Endodermal cell (in vitro differentiated cells): ENCODE data around the gene DICER1. TPM values are rescaled to one million over a fixed set of nuclear protein-coding genes. Genes with fewer than 3 reads are reported as not detected.
A peak's percentile ranks its signal among the peaks of the same experiment; 100 is the strongest.

Source experiments
- DNase-seq: peaks from one replicate; pipeline ENCODE4 v3.0.0-alpha.2; 2017
- H3K27ac ChIP-seq: 2 replicates; pipeline ENCODE4 v1.5.1; 2013; ENCODE audit warnings: mild to moderate bottlenecking, low read depth, low read length, moderate library complexity
- H3K27me3 ChIP-seq: 2 replicates; pipeline ENCODE4 v1.6.1; 2013; ENCODE audit warnings: mild to moderate bottlenecking, low read length, moderate library complexity; ENCODE audit not compliant: insufficient read depth, control insufficient read depth, poor library complexity, severe bottlenecking
- H3K36me3 ChIP-seq: 2 replicates; pipeline ENCODE4 v1.7.0; 2013; ENCODE audit warnings: mild to moderate bottlenecking, low read length, moderate library complexity; ENCODE audit not compliant: control insufficient read depth, insufficient read depth
- H3K4me1 ChIP-seq: one replicate; pipeline ENCODE4 v1.7.0; 2013; ENCODE audit warnings: low read length; ENCODE audit not compliant: control insufficient read depth, insufficient read depth
- H3K4me3 ChIP-seq: 2 replicates; pipeline ENCODE4 v1.5.1; 2013; ENCODE audit warnings: mild to moderate bottlenecking, low read length, moderate library complexity
- H3K9ac ChIP-seq: 2 replicates; pipeline ENCODE4 v1.6.1; 2013; ENCODE audit warnings: mild to moderate bottlenecking, low read length, moderate library complexity; ENCODE audit not compliant: poor library complexity, severe bottlenecking; ENCODE audit errors: extremely low read depth
- H3K9me3 ChIP-seq: 2 replicates; pipeline ENCODE4 v1.6.1; 2013; ENCODE audit warnings: mild to moderate bottlenecking, low read length, moderate library complexity; ENCODE audit not compliant: control insufficient read depth
- H3K27ac Mint-ChIP-seq: 2 replicates; pipeline ENCODE4 v1.8.0; 2020; ENCODE audit warnings: mixed read lengths
- H3K27me3 Mint-ChIP-seq: 2 replicates; pipeline ENCODE4 v1.8.0; 2021; ENCODE audit warnings: mild to moderate bottlenecking, mixed read lengths; ENCODE audit not compliant: insufficient read depth
- H3K36me3 Mint-ChIP-seq: 2 replicates; pipeline ENCODE4 v1.8.0; 2020; ENCODE audit warnings: low read depth, mixed read lengths
- H3K4me1 Mint-ChIP-seq: 2 replicates; pipeline ENCODE4 v1.8.0; 2020; ENCODE audit warnings: mixed read lengths
- H3K4me3 Mint-ChIP-seq: 2 replicates; pipeline ENCODE4 v1.8.0; 2020; ENCODE audit warnings: mild to moderate bottlenecking, moderate library complexity, mixed read lengths
- H3K9me3 Mint-ChIP-seq: 2 replicates; pipeline ENCODE4 v1.8.0; 2020; ENCODE audit warnings: mild to moderate bottlenecking, mixed read lengths
- WGBS, 2 experiments: methylation state at CpG; one replicate each; pipeline versions ENCODE4 v1.1.5 to v1.1.7; 2013; ENCODE audit warnings: missing lambda C conversion rate in 2 of 2, mixed read lengths in 1 of 2; ENCODE audit not compliant: insufficient coverage in 1 of 2, insufficient read length in 1 of 2; 5-methylcytosine and 5-hydroxymethylcytosine counted together
- total RNA-seq, 2 donors: library from RNA; stranded (reverse); fragmentation: NEBNext Ultra II Directional in 1 of 2; extraction: Animal tissue kit (Norgen Biotek cat#: 25700) in 1 of 2; gene quantifications; 2 replicates in 1 of 2; 3 replicates in 1 of 2; pipeline ENCODE4 v1.2.1, GENCODE V29; 2021
- TF ChIP-seq, protein P1 (sequence below): fragments of 200-600 bp; sonication (generic); conservative IDR thresholded peaks from 2 replicates; pipeline ENCODE4 v1.5.0; 2021; ENCODE audit warnings: antibody characterized with exemption, mild to moderate bottlenecking

The DICER1 gene
- total RNA-seq, 2 donors from 2014 or later: 66.1 to 69.2 TPM

DNA sequence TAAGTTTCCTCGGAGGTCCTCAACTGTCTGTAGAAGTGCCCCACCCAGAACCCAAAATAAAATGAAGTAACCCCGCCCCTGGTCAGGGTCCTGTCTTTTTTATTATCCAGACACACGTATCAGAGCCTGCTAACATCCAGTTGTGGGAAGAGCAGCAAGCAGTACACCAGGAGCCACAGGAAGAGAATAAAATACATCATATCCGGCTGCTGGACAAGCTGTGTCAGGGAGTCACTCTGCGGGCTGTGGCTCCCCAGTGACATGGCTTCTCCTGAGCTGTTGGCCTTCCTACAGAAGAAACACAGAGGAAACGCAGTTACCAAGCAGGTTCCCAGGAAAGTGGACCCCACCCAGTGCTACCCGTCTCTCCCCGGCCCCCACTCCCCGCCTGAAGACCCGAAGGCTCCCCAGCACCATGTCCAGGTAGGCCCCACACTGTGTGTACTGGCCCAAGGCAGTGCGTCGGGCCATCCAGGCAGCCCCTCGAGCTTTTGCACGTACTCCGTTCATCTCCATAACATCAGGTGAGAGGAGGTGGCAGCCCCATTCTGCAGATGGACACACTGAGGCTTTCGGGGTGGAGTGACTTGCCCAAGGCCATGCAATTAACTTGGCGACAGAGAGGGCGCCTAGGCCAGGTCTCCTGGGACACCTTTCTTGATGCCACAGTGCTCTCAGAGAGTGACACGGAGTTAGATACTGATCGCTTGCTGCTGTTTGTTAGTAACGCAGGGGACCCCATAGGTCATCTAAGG, 34.3 kb upstream of the DICER1 start:
- peaks cover 8% of the 10 kb centered on the region for H3K4me1 Mint-ChIP-seq
- H3K4me1 ChIP-seq: no peaks in the 10 kb centered on the region
- H3K9ac ChIP-seq: no peak overlapping the region
- peaks cover 2% of the 10 kb centered on the region for H3K27me3 Mint-ChIP-seq
- no peak overlapping the region for H3K27ac ChIP-seq
- no peaks in the 10 kb centered on the region for H3K36me3 Mint-ChIP-seq
- no peak overlapping the region for H3K4me3 Mint-ChIP-seq
- peaks cover 13% of the 10 kb centered on the region for H3K9me3 Mint-ChIP-seq
- H3K27me3 ChIP-seq: no peaks in the 10 kb centered on the region
- no peak overlapping the region for H3K27ac Mint-ChIP-seq
- WGBS, 2 experiments: 94 to 96% methylated on average over 18 to 21 of the region's 21 CpGs
- H3K4me3 ChIP-seq: no peak overlapping the region
- no peaks in the 10 kb centered on the region for H3K36me3 ChIP-seq
- TF ChIP-seq, protein P1, sequence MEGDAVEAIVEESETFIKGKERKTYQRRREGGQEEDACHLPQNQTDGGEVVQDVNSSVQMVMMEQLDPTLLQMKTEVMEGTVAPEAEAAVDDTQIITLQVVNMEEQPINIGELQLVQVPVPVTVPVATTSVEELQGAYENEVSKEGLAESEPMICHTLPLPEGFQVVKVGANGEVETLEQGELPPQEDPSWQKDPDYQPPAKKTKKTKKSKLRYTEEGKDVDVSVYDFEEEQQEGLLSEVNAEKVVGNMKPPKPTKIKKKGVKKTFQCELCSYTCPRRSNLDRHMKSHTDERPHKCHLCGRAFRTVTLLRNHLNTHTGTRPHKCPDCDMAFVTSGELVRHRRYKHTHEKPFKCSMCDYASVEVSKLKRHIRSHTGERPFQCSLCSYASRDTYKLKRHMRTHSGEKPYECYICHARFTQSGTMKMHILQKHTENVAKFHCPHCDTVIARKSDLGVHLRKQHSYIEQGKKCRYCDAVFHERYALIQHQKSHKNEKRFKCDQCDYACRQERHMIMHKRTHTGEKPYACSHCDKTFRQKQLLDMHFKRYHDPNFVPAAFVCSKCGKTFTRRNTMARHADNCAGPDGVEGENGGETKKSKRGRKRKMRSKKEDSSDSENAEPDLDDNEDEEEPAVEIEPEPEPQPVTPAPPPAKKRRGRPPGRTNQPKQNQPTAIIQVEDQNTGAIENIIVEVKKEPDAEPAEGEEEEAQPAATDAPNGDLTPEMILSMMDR: no peak
- peaks cover 8% of the 10 kb centered on the region for H3K9me3 ChIP-seq
- DNase-seq: peak; percentile 10

DNA sequence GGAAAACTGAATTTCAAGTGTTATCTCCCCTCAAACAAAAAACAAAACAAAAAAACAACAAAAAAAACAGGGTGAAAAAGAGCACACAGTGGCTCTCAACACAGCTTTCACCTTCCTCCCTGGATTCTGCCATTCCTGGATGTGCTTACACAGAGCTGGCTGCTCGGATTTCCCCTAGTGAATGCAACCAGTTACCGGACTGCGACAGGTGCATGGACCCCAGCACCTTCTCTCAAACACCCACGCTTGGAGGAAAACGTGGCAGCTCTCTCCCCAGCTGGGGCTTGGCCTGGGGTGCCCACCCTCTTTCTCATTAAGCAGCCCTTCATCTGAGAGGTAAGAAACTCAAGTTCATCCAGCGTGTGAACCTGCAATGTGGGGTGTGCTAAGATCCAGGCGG, 33.5 kb upstream of the DICER1 start:
- no peak overlapping the region for H3K4me3 ChIP-seq
- WGBS, 2 experiments: 95 to 96% methylated on average over 3 to 7 of the region's 7 CpGs
- H3K27me3 Mint-ChIP-seq: peaks cover 2% of the 10 kb centered on the region

DNA sequence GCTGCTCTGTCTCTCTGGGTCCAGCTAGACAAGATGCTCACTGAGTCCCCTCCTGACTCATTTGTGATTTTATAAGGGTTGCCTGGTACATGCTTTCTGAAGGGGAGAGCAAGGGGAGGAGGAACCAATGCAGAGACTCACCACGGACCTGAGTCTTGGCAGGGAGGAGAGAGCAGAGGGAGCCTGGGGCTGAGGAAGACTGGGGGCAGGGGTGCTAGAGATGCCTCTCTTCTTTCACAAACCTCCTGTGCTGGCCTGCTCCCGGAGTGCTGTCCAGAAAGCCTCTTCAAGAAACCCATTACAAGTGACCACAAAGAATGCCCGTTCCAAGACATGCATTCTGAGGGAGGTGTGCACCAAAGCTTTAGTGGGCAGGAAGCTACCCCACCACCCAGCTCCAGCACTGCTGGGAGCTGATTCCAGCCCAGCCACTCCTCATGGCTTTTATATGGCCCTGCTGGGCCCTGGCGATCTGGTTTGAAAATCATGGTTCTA, 33.1 kb upstream of the DICER1 start:
- H3K9me3 Mint-ChIP-seq: peaks cover 13% of the 10 kb centered on the region
- no peaks in the 10 kb centered on the region for H3K36me3 ChIP-seq
- H3K27ac ChIP-seq: no peak overlapping the region
- H3K27ac Mint-ChIP-seq: no peak overlapping the region
- no peak overlapping the region for H3K9ac ChIP-seq
- H3K27me3 Mint-ChIP-seq: peaks cover 2% of the 10 kb centered on the region
- H3K4me3 Mint-ChIP-seq: no peak overlapping the region
- no peak for DNase-seq
- H3K27me3 ChIP-seq: no peaks in the 10 kb centered on the region
- H3K9me3 ChIP-seq: peaks cover 8% of the 10 kb centered on the region
- H3K4me1 Mint-ChIP-seq: peaks cover 3% of the 10 kb centered on the region
- WGBS, 2 experiments: 86 to 90% methylated on average over 1 to 4 of the region's 4 CpGs
- TF ChIP-seq, protein P1: no peak
- H3K4me3 ChIP-seq: no peak overlapping the region
- no peaks in the 10 kb centered on the region for H3K36me3 Mint-ChIP-seq
- H3K4me1 ChIP-seq: no peaks in the 10 kb centered on the region

More for the DNA sequence above, 33.5 kb upstream of the DICER1 start:
- TF ChIP-seq, protein P1: no peak
- Histone ChIP-seq H3K9ac (no peak overlapping the region), H3K27me3 (no peaks in the 10 kb centered on the region), H3K27ac (no peak overlapping the region), H3K9me3 (peaks cover 8% of the 10 kb centered on the region), H3K36me3 (no peaks in the 10 kb centered on the region), H3K4me1 (no peaks in the 10 kb centered on the region)
- no peaks in the 10 kb centered on the region for H3K36me3 Mint-ChIP-seq
- H3K27ac Mint-ChIP-seq: no peak overlapping the region
- no peak for DNase-seq
- H3K9me3 Mint-ChIP-seq: peaks cover 13% of the 10 kb centered on the region
- peaks cover 3% of the 10 kb centered on the region for H3K4me1 Mint-ChIP-seq
- no peak overlapping the region for H3K4me3 Mint-ChIP-seq
